HG03354 (cell line): Measurements from ENCODE around the gene RPS6KA6.
"Not testable (repeated sequence)": the region's sequence is repeated elsewhere in the genome, so short reads cannot be mapped to it uniquely, and the experiment has no call there.

Experiments
- ATAC-seq: cut with Tn5 transposase; IDR thresholded peaks from one replicate; pipeline ENCODE4 v1.9.1; 2021; ENCODE audit warnings: mild to moderate bottlenecking; ENCODE audit not compliant: unreplicated experiment, poor library complexity, severe bottlenecking

RPS6KA6 gene

GRCh38 chrX:84168574-84168973 is 19.4 kb downstream of the RPS6KA6 start:
- ATAC-seq: no peak

GRCh38 chrX:84168095-84168494 is 19.9 kb downstream of the RPS6KA6 start:
- ATAC-seq: no peak

GRCh38 chrX:84165711-84166110 is 22.3 kb downstream of the RPS6KA6 start:
- no peak for ATAC-seq

- no peak for ATAC-seq
Observed at GRCh38 chrX:84162401-84162800, 25.6 kb downstream of the RPS6KA6 start.

GRCh38 chrX:84161641-84162040 is 26.4 kb downstream of the RPS6KA6 start:
- ATAC-seq: no peak

- ATAC-seq: no peak
Observed at GRCh38 chrX:84160736-84161135, 27.3 kb downstream of the RPS6KA6 start.

- no peak for ATAC-seq
Observed at GRCh38 chrX:84156821-84157220, 31.2 kb downstream of the RPS6KA6 start.

GRCh38 chrX:84155938-84156337 is 32.1 kb downstream of the RPS6KA6 start:
- no peak for ATAC-seq

GRCh38 chrX:84153538-84153937 is 34.5 kb downstream of the RPS6KA6 start:
- ATAC-seq: no peak

GRCh38 chrX:84144991-84145390 is 43.0 kb downstream of the RPS6KA6 start:
- no peak for ATAC-seq

GRCh38 chrX:84144281-84144680 is 43.7 kb downstream of the RPS6KA6 start:
- ATAC-seq: no peak

- ATAC-seq: no peak
Observed at GRCh38 chrX:84133023-84133422, 55.0 kb downstream of the RPS6KA6 start.

- ATAC-seq: no peak
Observed at GRCh38 chrX:84123585-84123984, 64.4 kb downstream of the RPS6KA6 start.

GRCh38 chrX:84118769-84119168 is 69.2 kb downstream of the RPS6KA6 start:
- ATAC-seq: no peak

GRCh38 chrX:84118315-84118714 is 69.7 kb downstream of the RPS6KA6 start:
- no peak for ATAC-seq

GRCh38 chrX:84108584-84108983 is 79.4 kb downstream of the RPS6KA6 start:
- ATAC-seq: no peak

- ATAC-seq: no peak
Observed at GRCh38 chrX:84099120-84099519, 88.9 kb downstream of the RPS6KA6 start.

- ATAC-seq: not testable (repeated sequence)
Observed at GRCh38 chrX:84079479-84080197, 108.4 kb downstream of the RPS6KA6 start.

GRCh38 chrX:84078991-84079390 is 109.0 kb downstream of the RPS6KA6 start:
- ATAC-seq: no peak

- no peak for ATAC-seq
Observed at GRCh38 chrX:84064814-84065213, 123.2 kb downstream of the RPS6KA6 start.

- ATAC-seq: no peak
Observed at GRCh38 chrX:84064164-84064563, 123.8 kb downstream of the RPS6KA6 start.

- peak; percentile 43 for ATAC-seq
Observed at GRCh38 chrX:84047339-84047738, 140.7 kb downstream of the RPS6KA6 start.
